NB4 (cell line): Measurements from ENCODE around the gene HERPUD1.

Source experiments
- CTCF ChIP-seq: IDR thresholded peaks from one replicate; pipeline ENCODE4 v1.5.1; 2012; ENCODE audit warnings: low read depth, low read length
- POLR2A ChIP-seq: IDR thresholded peaks from 2 replicates; pipeline ENCODE4 v1.6.1; 2011; ENCODE audit warnings: mild to moderate bottlenecking; ENCODE audit not compliant: insufficient read length; ENCODE audit errors: extremely low read depth

DNA sequence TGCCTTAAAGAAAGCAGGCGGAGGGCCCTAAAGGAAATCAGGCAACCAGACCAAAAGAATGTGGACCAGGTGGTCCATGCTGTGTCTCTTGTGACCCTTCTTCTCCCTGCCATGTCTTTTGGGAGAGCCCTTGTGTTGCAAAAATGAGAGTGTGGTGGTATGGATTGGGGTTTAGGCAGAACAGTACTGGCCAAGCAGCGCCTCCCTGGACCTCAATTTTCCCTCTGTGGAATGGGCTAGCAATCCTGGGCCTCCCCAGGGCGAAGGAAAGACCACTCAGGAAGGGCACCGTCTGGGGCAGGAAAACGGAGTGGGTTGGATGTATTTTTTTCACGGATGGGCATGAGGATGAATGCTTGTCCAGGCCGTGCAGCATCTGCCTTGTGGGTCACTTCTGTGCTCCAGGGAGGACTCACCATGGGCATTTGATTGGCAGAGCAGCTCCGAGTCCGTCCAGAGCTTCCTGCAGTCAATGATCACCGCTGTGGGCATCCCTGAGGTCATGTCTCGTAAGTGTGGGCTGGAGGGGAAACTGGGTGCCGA is 49.9 kb downstream of the HERPUD1 start:
- TF ChIP-seq CTCF (no peak), POLR2A (no peak)
